Natural killer cell (primary cell): ENCODE measurements around the gene GRPR. TPM values are rescaled to one million over a fixed set of nuclear protein-coding genes. Genes with fewer than 3 reads are reported as not detected.

ENCODE experiments used
- ATAC-seq, 3 donors: fragments of 150-1000 bp in 2 of 3; fragments of 200-7000 bp in 1 of 3; cut with Tn5 transposase; 1 replicate in 1 of 3; 2 replicates in 2 of 3; pipeline ENCODE4 v1.10.0; 2021; ENCODE audit warnings: mild to moderate bottlenecking in 2 of 3, moderate library complexity in 2 of 3
- DNase-seq, 2 donors: peaks; one replicate each; pipeline versions ENCODE4 v3.0.0 to v3.0.0-alpha.2; 2013 to 2021; ENCODE audit warnings: mixed read lengths in 1 of 2
- H3K27ac ChIP-seq: one replicate; pipeline ENCODE4 v1.5.1; 2013; ENCODE audit warnings: mild to moderate bottlenecking, low read length
- H3K27me3 ChIP-seq: one replicate; pipeline ENCODE4 v1.6.1; 2013; ENCODE audit warnings: low read length; ENCODE audit not compliant: control insufficient read depth, insufficient read depth
- H3K36me3 ChIP-seq: one replicate; pipeline ENCODE4 v1.6.1; 2013; ENCODE audit warnings: low read length; ENCODE audit not compliant: control insufficient read depth, insufficient read depth
- H3K4me1 ChIP-seq: one replicate; pipeline ENCODE4 v1.6.1; 2013; ENCODE audit warnings: low read length; ENCODE audit not compliant: control insufficient read depth, insufficient read depth
- H3K4me3 ChIP-seq: one replicate; pipeline ENCODE4 v1.5.1; 2013; ENCODE audit warnings: low read length
- H3K9me3 ChIP-seq: one replicate; pipeline ENCODE4 v1.6.1; 2013; ENCODE audit warnings: low read length; ENCODE audit not compliant: control insufficient read depth, insufficient read depth
- H3K27ac Mint-ChIP-seq, 2 donors: one replicate each; pipeline ENCODE4 v1.8.0; 2022; ENCODE audit warnings: mild to moderate bottlenecking in 2 of 2, mixed read lengths in 2 of 2, moderate library complexity in 1 of 2
- H3K27me3 Mint-ChIP-seq, 2 donors: one replicate each; pipeline ENCODE4 v1.8.0; 2022; ENCODE audit warnings: low read depth in 2 of 2, mixed read lengths in 2 of 2
- H3K36me3 Mint-ChIP-seq: one replicate; pipeline ENCODE4 v1.8.0; 2022; ENCODE audit warnings: mixed read lengths
- H3K4me1 Mint-ChIP-seq, 2 donors: one replicate each; pipeline ENCODE4 v1.8.0; 2022; ENCODE audit warnings: mixed read lengths in 2 of 2
- H3K4me3 Mint-ChIP-seq: one replicate; pipeline ENCODE4 v1.8.0; 2022; ENCODE audit warnings: mild to moderate bottlenecking, moderate library complexity, mixed read lengths
- H3K9me3 Mint-ChIP-seq, 2 donors: one replicate each; pipeline ENCODE4 v1.8.0; 2022; ENCODE audit warnings: mixed read lengths in 2 of 2
- WGBS: methylation state at CpG from one replicate; pipeline ENCODE4 v1.1.7; 2013; ENCODE audit warnings: missing lambda C conversion rate; ENCODE audit not compliant: insufficient coverage; 5-methylcytosine and 5-hydroxymethylcytosine counted together
- intact Hi-C: fragments of 100-400 bp; cut with micrococcal nuclease; formaldehyde crosslinking; loops from one replicate; pipeline ENCODE4 v1.14.2; 2022
- total RNA-seq, 4 donors: library from RNA; stranded (reverse); fragments of 120-200 nt in 1 of 4; gene quantifications; one replicate each; pipeline versions ENCODE4 v1.2.3 to v1.2.4, GENCODE V29; 2013 to 2022
- TF ChIP-seq, protein P1 (sequence below): fragments of 200-600 bp; IDR thresholded peaks from one replicate; pipeline ENCODE4 v1.8.0; 2022; ENCODE audit warnings: antibody characterized with exemption

GRPR gene
- total RNA-seq, 3 donors from 2014 or later (not counting 1 experiment from before 2014, with no cell fraction given): 0.36 TPM; not detected in 2

GRCh38 chrX:16188687-16189086 is 65.3 kb downstream of the GRPR start:
- no peaks in the 10 kb centered on the region for H3K27me3 ChIP-seq
- no peak overlapping the region for H3K27ac ChIP-seq
- Mint-ChIP-seq H3K4me1 (no peaks in the 10 kb centered on the region), H3K9me3 (no peaks in the 10 kb centered on the region), H3K4me3 (no peak overlapping the region), H3K27me3 (peaks cover 0 to 29% of the 10 kb centered on the region in 2 donors), H3K36me3 (no peaks in the 10 kb centered on the region), H3K27ac (no peak overlapping the region)
- ATAC-seq (no peak), DNase-seq (no peak)
- no peaks in the 10 kb centered on the region for H3K9me3 ChIP-seq
- H3K36me3 ChIP-seq: no peaks in the 10 kb centered on the region
- no peaks in the 10 kb centered on the region for H3K4me1 ChIP-seq
- no CpG with 5 or more reads among the region's 1 CpG for WGBS
- intact Hi-C loops: no loop called here
- H3K4me3 ChIP-seq: no peak overlapping the region
- TF ChIP-seq, protein P1, sequence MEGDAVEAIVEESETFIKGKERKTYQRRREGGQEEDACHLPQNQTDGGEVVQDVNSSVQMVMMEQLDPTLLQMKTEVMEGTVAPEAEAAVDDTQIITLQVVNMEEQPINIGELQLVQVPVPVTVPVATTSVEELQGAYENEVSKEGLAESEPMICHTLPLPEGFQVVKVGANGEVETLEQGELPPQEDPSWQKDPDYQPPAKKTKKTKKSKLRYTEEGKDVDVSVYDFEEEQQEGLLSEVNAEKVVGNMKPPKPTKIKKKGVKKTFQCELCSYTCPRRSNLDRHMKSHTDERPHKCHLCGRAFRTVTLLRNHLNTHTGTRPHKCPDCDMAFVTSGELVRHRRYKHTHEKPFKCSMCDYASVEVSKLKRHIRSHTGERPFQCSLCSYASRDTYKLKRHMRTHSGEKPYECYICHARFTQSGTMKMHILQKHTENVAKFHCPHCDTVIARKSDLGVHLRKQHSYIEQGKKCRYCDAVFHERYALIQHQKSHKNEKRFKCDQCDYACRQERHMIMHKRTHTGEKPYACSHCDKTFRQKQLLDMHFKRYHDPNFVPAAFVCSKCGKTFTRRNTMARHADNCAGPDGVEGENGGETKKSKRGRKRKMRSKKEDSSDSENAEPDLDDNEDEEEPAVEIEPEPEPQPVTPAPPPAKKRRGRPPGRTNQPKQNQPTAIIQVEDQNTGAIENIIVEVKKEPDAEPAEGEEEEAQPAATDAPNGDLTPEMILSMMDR: no peak

- 91% methylated on average over 5 of the region's 6 CpGs for WGBS
- no peaks in the 10 kb centered on the region for H3K9me3 Mint-ChIP-seq
- H3K36me3 Mint-ChIP-seq: no peaks in the 10 kb centered on the region
- H3K4me3 ChIP-seq: no peak overlapping the region
- peaks cover 0 to 31% of the 10 kb centered on the region in 2 donors for H3K27me3 Mint-ChIP-seq
- intact Hi-C loops: no loop called here
- no peak overlapping the region for H3K4me3 Mint-ChIP-seq
- no peaks in the 10 kb centered on the region for H3K9me3 ChIP-seq
- H3K27ac ChIP-seq: no peak overlapping the region
- H3K4me1 ChIP-seq: no peaks in the 10 kb centered on the region
- ATAC-seq (no peak), DNase-seq (no peak)
- H3K27me3 ChIP-seq: no peaks in the 10 kb centered on the region
- TF ChIP-seq, protein P1: no peak
- H3K36me3 ChIP-seq: no peaks in the 10 kb centered on the region
- no peak overlapping the region for H3K27ac Mint-ChIP-seq
- no peaks in the 10 kb centered on the region for H3K4me1 Mint-ChIP-seq
These were observed 68.2 kb downstream of the GRPR start for GRCh38 chrX:16191605-16192004.

DNA sequence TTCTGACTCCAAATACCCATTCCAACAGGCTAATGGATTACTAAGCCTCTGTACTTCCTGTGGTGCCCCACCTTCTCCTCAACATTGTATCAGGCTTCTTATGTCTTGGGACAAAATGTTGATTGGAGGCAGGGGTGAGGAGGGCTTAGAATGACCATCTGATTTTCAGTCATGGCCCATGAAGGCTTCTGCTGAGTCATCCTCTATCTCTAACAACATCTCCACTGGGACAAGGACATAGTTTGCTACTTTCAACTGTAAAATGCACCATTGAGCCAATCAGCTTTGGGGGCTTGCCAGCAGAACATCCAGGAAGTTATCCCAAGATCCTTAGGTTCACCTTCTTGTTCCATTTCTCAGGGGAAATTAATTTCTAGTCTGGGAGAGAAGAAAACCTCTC is 73.5 kb downstream of the GRPR start:
- H3K27ac Mint-ChIP-seq: no peak overlapping the region
- TF ChIP-seq, protein P1: no peak

DNA sequence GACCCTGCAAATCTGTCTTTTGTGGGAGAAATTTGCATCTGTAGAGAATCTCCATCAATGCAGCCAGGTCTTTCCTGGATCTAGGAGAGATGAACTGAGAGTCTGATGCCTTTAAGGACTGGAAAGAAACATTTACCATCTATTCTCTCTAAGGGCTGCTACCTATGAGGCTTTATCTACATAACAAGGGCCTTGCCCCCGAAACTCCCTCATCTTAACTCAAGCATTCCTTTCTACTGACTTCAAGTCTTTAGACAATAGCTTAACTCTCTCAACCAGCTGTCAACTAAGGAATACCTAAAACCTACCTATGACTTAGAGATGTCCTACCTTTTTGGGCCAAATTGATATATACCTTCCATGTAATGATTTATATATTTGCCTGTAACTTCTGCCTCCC is 76.0 kb downstream of the GRPR start:
- no peaks in the 10 kb centered on the region for H3K27me3 ChIP-seq
- Mint-ChIP-seq H3K27ac (no peak overlapping the region), H3K36me3 (no peaks in the 10 kb centered on the region), H3K4me1 (no peaks in the 10 kb centered on the region), H3K4me3 (no peak overlapping the region), H3K9me3 (peaks cover 0 to 4% of the 10 kb centered on the region in 2 donors), H3K27me3 (peaks cover 6 to 59% of the 10 kb centered on the region in 2 donors)
- no peaks in the 10 kb centered on the region for H3K9me3 ChIP-seq
- no peak for DNase-seq
- TF ChIP-seq, protein P1: no peak
- no peaks in the 10 kb centered on the region for H3K4me1 ChIP-seq
- no peaks in the 10 kb centered on the region for H3K36me3 ChIP-seq
- no peak for ATAC-seq
- WGBS: 63% methylated on average over 1 of the region's 1 CpG
- intact Hi-C loops: no loop called here
- no peak overlapping the region for H3K27ac ChIP-seq
- H3K4me3 ChIP-seq: no peak overlapping the region

More for the DNA sequence above, 73.5 kb downstream of the GRPR start:
- Mint-ChIP-seq H3K4me1 (no peaks in the 10 kb centered on the region), H3K36me3 (no peaks in the 10 kb centered on the region), H3K4me3 (no peak overlapping the region), H3K9me3 (peaks cover 0 to 2% of the 10 kb centered on the region in 2 donors), H3K27me3 (peaks cover 6 to 60% of the 10 kb centered on the region in 2 donors)
- ATAC-seq (no peak), DNase-seq (no peak)
- Histone ChIP-seq H3K27ac (no peak overlapping the region), H3K27me3 (no peaks in the 10 kb centered on the region), H3K36me3 (no peaks in the 10 kb centered on the region), H3K9me3 (no peaks in the 10 kb centered on the region), H3K4me1 (no peaks in the 10 kb centered on the region), H3K4me3 (no peak overlapping the region)
- intact Hi-C loops: no loop called here
